B cell (primary cell): ENCODE results near the gene CCNH. TPM values are rescaled to one million over a fixed set of nuclear protein-coding genes. Genes with fewer than 3 reads are reported as not detected.

Experiments used
- ATAC-seq: fragments of 200-7000 bp; cut with Tn5 transposase; one replicate; pipeline ENCODE4 v1.10.0; 2021; ENCODE audit warnings: low read depth, mild to moderate bottlenecking, moderate number of reproducible peaks, moderate library complexity
- CTCF ChIA-PET: fragments of 350-600 bp; sonication (Branson Sonifier 250); formaldehyde crosslinking; loops from one replicate; lab custom pipeline; 2021; ENCODE audit warnings: antibody characterized with exemption, inconsistent platforms; lab: Charles Lee
- POLR2A ChIA-PET: fragments of 350-600 bp; sonication (Branson Sonifier 250); formaldehyde crosslinking; loops from one replicate; lab custom pipeline; 2021; ENCODE audit warnings: antibody characterized with exemption; lab: Charles Lee
- DNase-seq: peaks from one replicate; pipeline ENCODE4 v3.0.0; 2013
- H2AFZ ChIP-seq: 2 replicates; pipeline ENCODE4 v1.6.1; 2012; ENCODE audit warnings: mild to moderate bottlenecking, low read depth, low read length; ENCODE audit not compliant: insufficient read depth, poor library complexity, severe bottlenecking
- H3K27ac ChIP-seq, 2 donors: 1 replicate in 1 of 2; 2 replicates in 1 of 2; pipeline ENCODE4 v1.5.1; 2012 to 2013; ENCODE audit warnings: low read length in 2 of 2, mild to moderate bottlenecking in 2 of 2, moderate library complexity in 1 of 2
- H3K27me3 ChIP-seq, 4 experiments: fragments of 200-600 bp in 1 of 4; sonication (generic) in 1 of 4; replicated peaks in 1 of 4; 1 replicate in 2 of 4; 2 replicates in 2 of 4; pipeline versions ENCODE4 v1.6.1 to v1.7.0; 2013 to 2016; ENCODE audit warnings: low read length in 3 of 4, mild to moderate bottlenecking in 2 of 4, mixed read lengths in 1 of 4, moderate library complexity in 1 of 4; ENCODE audit not compliant: insufficient read depth in 4 of 4, control insufficient read depth in 3 of 4; ENCODE audit errors: control extremely low read depth in 1 of 4
- H3K36me3 ChIP-seq, 2 experiments: replicated peaks in 1 of 2; 1 replicate in 1 of 2; 2 replicates in 1 of 2; pipeline versions ENCODE4 v1.6.1 to v1.7.1; 2013; ENCODE audit warnings: low read length in 1 of 2; ENCODE audit not compliant: insufficient read depth in 2 of 2, control insufficient read depth in 1 of 2; ENCODE audit errors: control extremely low read depth in 1 of 2, extremely low read depth in 1 of 2
- H3K4me1 ChIP-seq, 2 donors: fragments of 200-600 bp in 1 of 2; sonication (generic) in 1 of 2; 1 replicate in 1 of 2; 2 replicates in 1 of 2; pipeline versions ENCODE4 v1.5.1 to v1.6.1; 2013 to 2017; ENCODE audit warnings: low read length in 2 of 2; ENCODE audit not compliant: control insufficient read depth in 2 of 2, insufficient read depth in 2 of 2
- H3K4me2 ChIP-seq: replicated peaks from 2 replicates; pipeline ENCODE3; 2012; ENCODE audit warnings: mild to moderate bottlenecking, low read depth, low read length; ENCODE audit not compliant: poor library complexity, severe bottlenecking
- H3K4me3 ChIP-seq, 5 experiments: fragments of 200-600 bp in 1 of 5; sonication (generic) in 1 of 5; 1 replicate in 3 of 5; 2 replicates in 2 of 5; pipeline versions ENCODE4 v1.5.1 to v1.7.0; 2011 to 2016; ENCODE audit warnings: low read length in 4 of 5, mild to moderate bottlenecking in 4 of 5, low read depth in 2 of 5, control low read depth in 1 of 5, moderate library complexity in 1 of 5; ENCODE audit not compliant: insufficient read depth in 1 of 5; ENCODE audit errors: control extremely low read depth in 1 of 5, extremely low read depth in 1 of 5
- H3K79me2 ChIP-seq: fragments of 200-600 bp; sonication (generic); one replicate; pipeline ENCODE4 v1.6.0; 2016; ENCODE audit warnings: low read length; ENCODE audit not compliant: control insufficient read depth, insufficient read depth
- H3K9ac ChIP-seq: fragments of 200-600 bp; sonication (generic); 2 replicates; pipeline ENCODE4 v1.6.1; 2017; ENCODE audit warnings: mild to moderate bottlenecking, low read length, moderate library complexity
- H3K9me3 ChIP-seq, 3 donors: one replicate each; pipeline versions ENCODE4 v1.6.1 to v1.7.1; 2013; ENCODE audit warnings: low read length in 2 of 3; ENCODE audit not compliant: control insufficient read depth in 2 of 3, insufficient read depth in 1 of 3; ENCODE audit errors: control extremely low read depth in 1 of 3
- H4K20me1 ChIP-seq: 2 replicates; pipeline ENCODE4 v1.6.0; 2012; ENCODE audit warnings: mild to moderate bottlenecking, low read length; ENCODE audit not compliant: insufficient read depth, control insufficient read depth, poor library complexity, severe bottlenecking
- H3K27ac Mint-ChIP-seq: one replicate; pipeline ENCODE4 v1.8.0; 2021; ENCODE audit warnings: mixed read lengths
- H3K27me3 Mint-ChIP-seq: one replicate; pipeline ENCODE4 v1.8.0; 2021; ENCODE audit warnings: mixed read lengths
- H3K4me1 Mint-ChIP-seq: one replicate; pipeline ENCODE4 v1.8.0; 2021; ENCODE audit warnings: mixed read lengths
- H3K4me3 Mint-ChIP-seq: one replicate; pipeline ENCODE4 v1.8.0; 2021; ENCODE audit warnings: mixed read lengths
- H3K9me3 Mint-ChIP-seq: one replicate; pipeline ENCODE4 v1.8.0; 2022; ENCODE audit warnings: mixed read lengths; ENCODE audit not compliant: insufficient read depth
- CTCF ChIP-seq: fragments of 200-600 bp; IDR thresholded peaks from one replicate; pipeline ENCODE4 v1.8.0; 2022; ENCODE audit warnings: antibody characterized with exemption, mild to moderate bottlenecking
- EZH2 ChIP-seq: IDR thresholded peaks from 2 replicates; pipeline ENCODE4 v1.6.1; 2012; ENCODE audit warnings: borderline replicate concordance, low read depth, mild to moderate bottlenecking, moderate library complexity, low read length; ENCODE audit not compliant: insufficient read depth, poor library complexity, severe bottlenecking
- WGBS: methylation state at CpG from one replicate; pipeline ENCODE4 v1.1.5; 2013; ENCODE audit warnings: missing lambda C conversion rate; ENCODE audit not compliant: insufficient coverage; 5-methylcytosine and 5-hydroxymethylcytosine counted together
- intact Hi-C: fragments of 100-400 bp; cut with micrococcal nuclease; formaldehyde crosslinking; loops from one replicate; pipeline ENCODE4 v1.10.0; 2022
- polyA plus RNA-seq: library from polyadenylated mRNA; depleted of rRNA; stranded (reverse); fragments of >200 nt; gene quantifications from 2 replicates; pipeline ENCODE4 v1.2.3, GENCODE V29; 2012
- total RNA-seq, 2 donors: library from RNA; stranded (reverse); fragments of 120-200 nt in 1 of 2; gene quantifications; 1 replicate in 1 of 2; 2 replicates in 1 of 2; pipeline versions ENCODE4 v1.2.3 to v1.2.4, GENCODE V29; 2013 to 2022

Gene CCNH
- total and polyA plus RNA-seq, 2 donors (not counting 1 experiment from before 2014, with no cell fraction given) = 59.2 to 120 TPM

- DNase-seq = no peak
- no peaks in the 10 kb centered on the region for H4K20me1 ChIP-seq
- ChIA-PET CTCF (interaction anchor here (0.8 kb wide), 1 partner anchor 323 kb away, joined by 3 read pairs; no protein-coding TSS in a partner anchor), POLR2A (no interaction called here)
- no peaks in the 10 kb centered on the region for H3K4me1 ChIP-seq
- no peak overlapping the region for H3K4me3 ChIP-seq
- H3K79me2 ChIP-seq = no peaks in the 10 kb centered on the region
- Mint-ChIP-seq H3K4me1 (no peaks in the 10 kb centered on the region), H3K9me3 (no peaks in the 10 kb centered on the region), H3K27me3 (no peaks in the 10 kb centered on the region), H3K27ac (no peak overlapping the region), H3K4me3 (no peak overlapping the region)
- TF ChIP-seq CTCF (no peak), EZH2 (no peak)
- peaks cover 18 to 86% of the 10 kb centered on the region in 2 experiments for H3K36me3 ChIP-seq
- no peak overlapping the region for H3K27ac ChIP-seq
- intact Hi-C loops = loop anchor here (5.0 kb wide), 1 partner anchor 46 kb away; no protein-coding TSS in a partner anchor
- no peaks in the 10 kb centered on the region for H3K27me3 ChIP-seq
- no peak overlapping the region for H2AFZ ChIP-seq
- no peaks in the 10 kb centered on the region for H3K9me3 ChIP-seq
- ATAC-seq = no peak
- H3K4me2 ChIP-seq = no peak overlapping the region
- no peak overlapping the region for H3K9ac ChIP-seq
- WGBS = no CpG with 5 or more reads among the region's 2 CpGs
Measured at GRCh38 chr5:87393331-87393730, 19.4 kb downstream of the CCNH start.

DNA sequence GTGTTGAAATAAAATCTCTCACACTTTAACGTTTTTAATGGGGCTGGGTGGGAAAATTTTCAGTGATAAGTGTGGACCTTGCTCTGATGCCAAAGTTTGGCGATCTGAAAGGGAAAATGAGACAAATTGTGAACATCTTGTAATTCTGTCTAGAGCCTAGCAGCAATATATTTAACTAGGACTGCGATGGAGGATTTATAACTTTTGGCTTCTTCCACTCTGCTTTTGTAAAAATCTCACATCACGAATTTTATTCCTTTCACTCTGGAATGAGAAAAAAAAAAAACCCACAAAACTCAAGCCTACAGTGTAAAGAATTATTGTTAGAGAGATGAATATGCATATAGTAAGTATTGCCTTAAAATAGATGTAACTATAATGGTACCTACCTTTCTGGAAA, 19.9 kb downstream of the CCNH start:
- H3K4me1 Mint-ChIP-seq = no peaks in the 10 kb centered on the region
- intact Hi-C loops = loop anchor here (5.0 kb wide), 1 partner anchor 46 kb away; no protein-coding TSS in a partner anchor
- Histone ChIP-seq H3K9ac (no peak overlapping the region), H3K4me3 (no peak overlapping the region), H3K36me3 (peaks cover 15 to 86% of the 10 kb centered on the region in 2 experiments), H2AFZ (no peak overlapping the region), H3K9me3 (no peaks in the 10 kb centered on the region), H3K27ac (no peak overlapping the region), H3K4me2 (no peak overlapping the region), H3K4me1 (no peaks in the 10 kb centered on the region), H3K27me3 (no peaks in the 10 kb centered on the region), H3K79me2 (no peaks in the 10 kb centered on the region), H4K20me1 (no peaks in the 10 kb centered on the region)
- TF ChIP-seq CTCF = no peak
- TF ChIP-seq EZH2 = no peak
- ATAC-seq (no peak), DNase-seq (no peak)
- no peak overlapping the region for H3K27ac Mint-ChIP-seq
- H3K9me3 Mint-ChIP-seq = no peaks in the 10 kb centered on the region
- POLR2A ChIA-PET = no interaction called here
- CTCF ChIA-PET = interaction anchor here (2.7 kb wide), 1 partner anchor 8 kb away, joined by 20 read pairs; no protein-coding TSS in a partner anchor
- H3K27me3 Mint-ChIP-seq = no peaks in the 10 kb centered on the region
- no CpG with 5 or more reads among the region's 4 CpGs for WGBS
- H3K4me3 Mint-ChIP-seq = no peak overlapping the region
